ENCODE results near the gene GOSR1. TPM values are rescaled to one million over a fixed set of nuclear protein-coding genes. Genes with fewer than 3 reads are reported as not detected.
"Not testable (repeated sequence)": the region's sequence is repeated elsewhere in the genome, so short reads cannot be mapped to it uniquely, and the experiment has no call there.

Gene GOSR1
- total and polyA plus RNA-seq, 12 donors: 15.4 to 96.0 (median 47.1) TPM

- intact Hi-C loops (cut with DNase I); H3K27me3 ChIP-seq; H3K9me3 ChIP-seq (replicated peaks in 1 of 3); H3K4me3 ChIP-seq; DNase-seq; H3K4me1 ChIP-seq (replicated peaks in 1 of 2); H3K27ac ChIP-seq; H3K36me3 ChIP-seq (replicated peaks in 1 of 2): not testable (repeated sequence)
- 85 to 93% (median 90%) methylated on average over 14 to 17 of the region's 17 CpGs for WGBS, 4 donors
These were observed 98.6 kb downstream of the GOSR1 start for GRCh38 chr17:30575648-30576325.

GRCh38 chr17:30576326-30576861 is 99.2 kb downstream of the GOSR1 start:
- Histone ChIP-seq H3K4me1 (replicated peaks in 1 of 2) (no peaks in the 10 kb centered on the region), H3K9me3 (replicated peaks in 1 of 3) (no peaks in the 10 kb centered on the region), H3K27me3 (no peaks in the 10 kb centered on the region), H3K36me3 (replicated peaks in 1 of 2) (no peaks in the 10 kb centered on the region), H3K4me3 (no peak overlapping the region), H3K27ac (no peak overlapping the region)
- DNase-seq: no peak
- intact Hi-C loops (cut with DNase I): no loop called here
- TF ChIP-seq CTCF (IDR thresholded peaks at IDR 0.05) (no peak), POLR2A (IDR thresholded peaks at IDR 0.05) (no peak)
- 84 to 92% (median 88%) methylated on average over 24 to 30 of the region's 30 CpGs for WGBS, 4 donors

Other genes with a start within 250 kb of the GOSR1 start
- under 1 TPM in 6 of 9 donors, not detected in 3; 0.03 to 0.67 (median 0.25) TPM for gene SLC6A4, start 241.7 kb upstream of the GOSR1 start, total RNA-seq
- gene SLC6A4, start 241.7 kb upstream of the GOSR1 start, polyA plus RNA-seq: under 1 TPM; 0.05 to 0.13 (median 0.08) TPM
- gene BLMH, start 185.5 kb upstream of the GOSR1 start, total RNA-seq: 10 to 100 TPM; 13.9 to 41.7 (median 20.0) TPM
- gene BLMH, start 185.5 kb upstream of the GOSR1 start, polyA plus RNA-seq: 10 to 100 TPM; 12.1 to 18.1 (median 13.4) TPM
- gene TMIGD1, start 143.4 kb upstream of the GOSR1 start, total RNA-seq: not detected
- not detected for gene TMIGD1, start 143.4 kb upstream of the GOSR1 start, polyA plus RNA-seq
- 10 to 100 TPM; 27.2 to 52.8 (median 35.1) TPM for gene CPD, start 98.5 kb upstream of the GOSR1 start, total RNA-seq
- gene CPD, start 98.5 kb upstream of the GOSR1 start, polyA plus RNA-seq: 10 to 100 TPM in 1 of 3 donors, 1 to 10 TPM in 2; 4.2 to 22.2 (median 5.1) TPM